ENCODE data around the gene SRP68. TPM values are rescaled to one million over a fixed set of nuclear protein-coding genes. Genes with fewer than 3 reads are reported as not detected.

The SRP68 gene
- polyA plus RNA-seq, 2 of the 4 experiments (the other 2 are of a cell fraction), result 121 to 139 TPM

DNA sequence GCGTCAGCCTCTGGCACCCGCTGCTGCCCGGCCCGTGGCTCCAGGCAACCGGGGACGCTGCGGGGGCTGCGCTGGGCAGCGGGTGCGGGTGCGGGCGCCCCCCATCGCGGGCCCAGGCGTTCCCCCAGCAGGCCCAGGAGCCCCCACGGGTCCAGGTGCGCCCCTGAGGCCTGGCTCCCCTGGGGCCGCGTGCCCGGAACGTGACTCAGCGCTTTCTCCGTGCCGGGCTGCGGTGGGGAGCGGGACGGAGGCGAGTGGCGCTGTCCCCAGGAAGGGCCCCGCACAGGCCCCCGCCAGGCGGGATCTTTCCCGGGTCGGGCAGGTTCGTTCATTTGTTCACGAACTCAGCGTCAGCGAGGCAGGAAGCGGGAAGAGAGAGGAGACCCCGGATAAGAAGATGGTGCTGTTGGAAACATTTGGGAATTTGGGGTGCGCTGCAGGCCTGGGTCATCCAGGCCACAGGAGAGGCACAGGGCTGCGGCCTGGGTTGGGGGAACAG is 49.7 kb upstream of the SRP68 start:
- peak overlapping the region; percentile 2; the same call in 1 of the 3 replicates for H3K4me3 ChIP-seq
- peak overlapping the region; percentile 68 to 90 for H3K27ac ChIP-seq
- H3K4me1 ChIP-seq, result peaks cover 5% of the 10 kb centered on the region
- no peaks in the 10 kb centered on the region for H3K9me3 ChIP-seq
- ATAC-seq (peak in 1 of 2 experiments; percentile 3; a peak in 2 of 6 replicates), FAIRE-seq (no peak), DNase-seq (ENCODE audit: low read depth in 1 of 2, low spot score in 1 of 2) (no peak)
- WGBS (ENCODE audit: missing lambda C conversion rate), result 82% methylated on average over 37 of the region's 42 CpGs
- ChIA-PET POLR2A (interaction anchor here (0.8 to 1.8 kb wide), 2 partner anchors 138 to 158 kb away, joined by 4 to 7 read pairs; no protein-coding TSS in a partner anchor), CTCF (interaction anchor here (0.5 to 38.7 kb wide), 35 partner anchors 7 to 189 kb away, joined by 3 to 755 read pairs (median 5); partner anchors contain the start of genes EXOC7 and FOXJ1)
- H3K4me2 ChIP-seq, result peak overlapping the region; percentile 64
- no peak for TF ChIP-seq RAD21 (conservative IDR thresholded peaks at IDR 0.05 in 1 of 2, IDR thresholded peaks at IDR 0.05 in 1 of 2)
- TF ChIP-seq HOXB5 (CRISPR knock-in tag; IDR thresholded peaks at IDR 0.05), result no peak
- TF ChIP-seq TP53 (CRISPR knock-in tag; IDR thresholded peaks at IDR 0.05), result no peak
- TF ChIP-seq NPAS2 (CRISPR knock-in tag; IDR thresholded peaks at IDR 0.05; ENCODE audit: borderline replicate concordance), result 0 out of 2 replicates have a peak, but pooled peaks have one; percentile 17
- TF ChIP-seq RARB (CRISPR knock-in tag; IDR thresholded peaks at IDR 0.05), result no peak
- no peak for TF ChIP-seq KDM5A (IDR thresholded peaks at IDR 0.05)
- TF ChIP-seq SREBF2 (IDR thresholded peaks at IDR 0.05), result no peak
- no peak for TF ChIP-seq HOXB13 (CRISPR knock-in tag; IDR thresholded peaks at IDR 0.05; ENCODE audit: low read depth)
- TF ChIP-seq ESRRA (IDR thresholded peaks at IDR 0.05; ENCODE audit: borderline replicate concordance, low read length), result no peak
- peak; percentile 80 for TF ChIP-seq MAFK (IDR thresholded peaks at IDR 0.05; ENCODE audit: partially characterized antibody)
- TF ChIP-seq NFE2L2 (conservative IDR thresholded peaks at IDR 0.05; ENCODE audit: low read length), result no peak
- no peak for TF ChIP-seq JUN (IDR thresholded peaks at IDR 0.05)
- no peak for TF ChIP-seq MAZ (IDR thresholded peaks at IDR 0.05; ENCODE audit: borderline replicate concordance, low read depth, low read length)
- no peak for TF ChIP-seq FOSB (CRISPR knock-in tag; IDR thresholded peaks at IDR 0.05)
- TF ChIP-seq BCL3 (IDR thresholded peaks at IDR 0.05), result no peak
- no peak for TF ChIP-seq KDM1A (IDR thresholded peaks at IDR 0.05; ENCODE audit: low read depth)

- no peak overlapping the region for H3K4me2 ChIP-seq
- H3K4me1 ChIP-seq, result peaks cover 5% of the 10 kb centered on the region
- ChIA-PET POLR2A (interaction anchor here (1.8 kb wide), 1 partner anchor 159 kb away, joined by 7 read pairs; no protein-coding TSS in a partner anchor), CTCF (interaction anchor here (0.6 to 38.7 kb wide), 36 partner anchors 9 to 333 kb away, joined by 3 to 755 read pairs (median 5); partner anchors contain the start of genes EXOC7, FOXJ1 and ZACN)
- no peak for TF ChIP-seq CTCF (IDR thresholded peaks at IDR 0.05)
- TF ChIP-seq EP300 (IDR thresholded peaks at IDR 0.05), result no peak
- no peak for TF ChIP-seq GATA3 (IDR thresholded peaks at IDR 0.05; ENCODE audit: borderline replicate concordance)
- TF ChIP-seq RFX5 (IDR thresholded peaks at IDR 0.05), result no peak
- TF ChIP-seq CBX2 (IDR thresholded peaks at IDR 0.05; ENCODE audit: borderline replicate concordance, low read depth), result no peak
- TF ChIP-seq MAFK (IDR thresholded peaks at IDR 0.05; ENCODE audit: partially characterized antibody), result no peak
- TF ChIP-seq RNF2 (IDR thresholded peaks at IDR 0.05; ENCODE audit: borderline replicate concordance, low read depth), result no peak
- TF ChIP-seq MAZ (IDR thresholded peaks at IDR 0.05; ENCODE audit: borderline replicate concordance, low read depth, low read length), result no peak
- TF ChIP-seq EHF (CRISPR knock-in tag; IDR thresholded peaks at IDR 0.05), result no peak
- TF ChIP-seq JUN (IDR thresholded peaks at IDR 0.05), result no peak
- TF ChIP-seq HEYL (CRISPR knock-in tag; IDR thresholded peaks at IDR 0.05), result no peak
- no peak for TF ChIP-seq CEBPB (IDR thresholded peaks at IDR 0.05)
- TF ChIP-seq EHMT2 (IDR thresholded peaks at IDR 0.05; ENCODE audit: low read depth), result no peak
- TF ChIP-seq HDAC2 (IDR thresholded peaks at IDR 0.05), result no peak
- TF ChIP-seq, protein P1, sequence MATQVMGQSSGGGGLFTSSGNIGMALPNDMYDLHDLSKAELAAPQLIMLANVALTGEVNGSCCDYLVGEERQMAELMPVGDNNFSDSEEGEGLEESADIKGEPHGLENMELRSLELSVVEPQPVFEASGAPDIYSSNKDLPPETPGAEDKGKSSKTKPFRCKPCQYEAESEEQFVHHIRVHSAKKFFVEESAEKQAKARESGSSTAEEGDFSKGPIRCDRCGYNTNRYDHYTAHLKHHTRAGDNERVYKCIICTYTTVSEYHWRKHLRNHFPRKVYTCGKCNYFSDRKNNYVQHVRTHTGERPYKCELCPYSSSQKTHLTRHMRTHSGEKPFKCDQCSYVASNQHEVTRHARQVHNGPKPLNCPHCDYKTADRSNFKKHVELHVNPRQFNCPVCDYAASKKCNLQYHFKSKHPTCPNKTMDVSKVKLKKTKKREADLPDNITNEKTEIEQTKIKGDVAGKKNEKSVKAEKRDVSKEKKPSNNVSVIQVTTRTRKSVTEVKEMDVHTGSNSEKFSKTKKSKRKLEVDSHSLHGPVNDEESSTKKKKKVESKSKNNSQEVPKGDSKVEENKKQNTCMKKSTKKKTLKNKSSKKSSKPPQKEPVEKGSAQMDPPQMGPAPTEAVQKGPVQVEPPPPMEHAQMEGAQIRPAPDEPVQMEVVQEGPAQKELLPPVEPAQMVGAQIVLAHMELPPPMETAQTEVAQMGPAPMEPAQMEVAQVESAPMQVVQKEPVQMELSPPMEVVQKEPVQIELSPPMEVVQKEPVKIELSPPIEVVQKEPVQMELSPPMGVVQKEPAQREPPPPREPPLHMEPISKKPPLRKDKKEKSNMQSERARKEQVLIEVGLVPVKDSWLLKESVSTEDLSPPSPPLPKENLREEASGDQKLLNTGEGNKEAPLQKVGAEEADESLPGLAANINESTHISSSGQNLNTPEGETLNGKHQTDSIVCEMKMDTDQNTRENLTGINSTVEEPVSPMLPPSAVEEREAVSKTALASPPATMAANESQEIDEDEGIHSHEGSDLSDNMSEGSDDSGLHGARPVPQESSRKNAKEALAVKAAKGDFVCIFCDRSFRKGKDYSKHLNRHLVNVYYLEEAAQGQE (IDR thresholded peaks at IDR 0.05), result no peak
- no peak for TF ChIP-seq NR3C1 (IDR thresholded peaks at IDR 0.05)
- FAIRE-seq, result no peak
- DNase-seq (ENCODE audit: low read depth in 1 of 2, low spot score in 1 of 2), result no peak
- peak overlapping the region in 1 of 2 experiments; percentile 90; a peak in 1 of 6 replicates for H3K27ac ChIP-seq
- no peak for ATAC-seq
- WGBS (ENCODE audit: missing lambda C conversion rate), result 79% methylated on average over 5 of the region's 5 CpGs
- no peaks in the 10 kb centered on the region for H3K9me3 ChIP-seq
- no peak overlapping the region for H3K4me3 ChIP-seq
Observed at GRCh38 chr17:76120658-76121008, 48.3 kb upstream of the SRP68 start.

Measured in A549 (cell line).